ENCODE results near the gene BPIFA2.

The BPIFA2 gene

DNA sequence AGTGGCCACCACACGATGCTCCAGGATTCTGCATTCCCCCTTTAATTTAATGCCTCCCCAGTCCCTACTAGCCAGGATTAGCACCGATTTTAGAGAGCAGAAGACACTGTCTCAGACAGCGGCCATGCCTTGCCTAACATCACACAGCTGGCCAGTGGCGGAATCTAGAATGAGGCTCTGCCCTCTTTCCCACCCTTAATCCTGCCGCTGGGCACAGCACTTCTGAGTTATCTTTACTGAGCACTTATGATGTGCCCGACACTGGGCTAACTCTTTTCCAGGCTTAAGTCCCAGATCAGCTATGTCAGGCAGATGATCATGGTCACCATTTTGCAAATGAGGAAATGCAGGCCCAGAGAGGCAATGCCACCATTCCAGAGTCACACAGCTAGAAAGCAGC, 5.6 kb upstream of the BPIFA2 start:
- TF ChIP-seq TEAD4 (IDR thresholded peaks at IDR 0.05) (no peak), CREB1 (IDR thresholded peaks at IDR 0.05; ENCODE audit: low read depth) (no peak), EGR1 (IDR thresholded peaks at IDR 0.05) (no peak), TAF1 (IDR thresholded peaks at IDR 0.05; ENCODE audit: low read depth) (no peak), NFIC (IDR thresholded peaks at IDR 0.05) (no peak), ZBTB7A (IDR thresholded peaks at IDR 0.05; ENCODE audit: low read depth) (no peak), YY1 (IDR thresholded peaks at IDR 0.05; ENCODE audit: low read depth) (no peak), TCF12 (IDR thresholded peaks at IDR 0.05; ENCODE audit: low read depth) (no peak), CEBPB (IDR thresholded peaks at IDR 0.05) (no peak), FOXM1 (IDR thresholded peaks at IDR 0.05; ENCODE audit: borderline replicate concordance, low read depth) (no peak), RAD21 (IDR thresholded peaks at IDR 0.05; ENCODE audit: low read depth) (no peak), EP300 (IDR thresholded peaks at IDR 0.05; ENCODE audit: borderline replicate concordance) (no peak)
- TF ChIP-seq, protein P1, sequence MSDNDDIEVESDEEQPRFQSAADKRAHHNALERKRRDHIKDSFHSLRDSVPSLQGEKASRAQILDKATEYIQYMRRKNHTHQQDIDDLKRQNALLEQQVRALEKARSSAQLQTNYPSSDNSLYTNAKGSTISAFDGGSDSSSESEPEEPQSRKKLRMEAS (IDR thresholded peaks at IDR 0.05) = no peak
- TF ChIP-seq, protein P2, sequence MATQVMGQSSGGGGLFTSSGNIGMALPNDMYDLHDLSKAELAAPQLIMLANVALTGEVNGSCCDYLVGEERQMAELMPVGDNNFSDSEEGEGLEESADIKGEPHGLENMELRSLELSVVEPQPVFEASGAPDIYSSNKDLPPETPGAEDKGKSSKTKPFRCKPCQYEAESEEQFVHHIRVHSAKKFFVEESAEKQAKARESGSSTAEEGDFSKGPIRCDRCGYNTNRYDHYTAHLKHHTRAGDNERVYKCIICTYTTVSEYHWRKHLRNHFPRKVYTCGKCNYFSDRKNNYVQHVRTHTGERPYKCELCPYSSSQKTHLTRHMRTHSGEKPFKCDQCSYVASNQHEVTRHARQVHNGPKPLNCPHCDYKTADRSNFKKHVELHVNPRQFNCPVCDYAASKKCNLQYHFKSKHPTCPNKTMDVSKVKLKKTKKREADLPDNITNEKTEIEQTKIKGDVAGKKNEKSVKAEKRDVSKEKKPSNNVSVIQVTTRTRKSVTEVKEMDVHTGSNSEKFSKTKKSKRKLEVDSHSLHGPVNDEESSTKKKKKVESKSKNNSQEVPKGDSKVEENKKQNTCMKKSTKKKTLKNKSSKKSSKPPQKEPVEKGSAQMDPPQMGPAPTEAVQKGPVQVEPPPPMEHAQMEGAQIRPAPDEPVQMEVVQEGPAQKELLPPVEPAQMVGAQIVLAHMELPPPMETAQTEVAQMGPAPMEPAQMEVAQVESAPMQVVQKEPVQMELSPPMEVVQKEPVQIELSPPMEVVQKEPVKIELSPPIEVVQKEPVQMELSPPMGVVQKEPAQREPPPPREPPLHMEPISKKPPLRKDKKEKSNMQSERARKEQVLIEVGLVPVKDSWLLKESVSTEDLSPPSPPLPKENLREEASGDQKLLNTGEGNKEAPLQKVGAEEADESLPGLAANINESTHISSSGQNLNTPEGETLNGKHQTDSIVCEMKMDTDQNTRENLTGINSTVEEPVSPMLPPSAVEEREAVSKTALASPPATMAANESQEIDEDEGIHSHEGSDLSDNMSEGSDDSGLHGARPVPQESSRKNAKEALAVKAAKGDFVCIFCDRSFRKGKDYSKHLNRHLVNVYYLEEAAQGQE (IDR thresholded peaks at IDR 0.05; ENCODE audit: low read depth) = no peak
- TF ChIP-seq, protein P3, sequence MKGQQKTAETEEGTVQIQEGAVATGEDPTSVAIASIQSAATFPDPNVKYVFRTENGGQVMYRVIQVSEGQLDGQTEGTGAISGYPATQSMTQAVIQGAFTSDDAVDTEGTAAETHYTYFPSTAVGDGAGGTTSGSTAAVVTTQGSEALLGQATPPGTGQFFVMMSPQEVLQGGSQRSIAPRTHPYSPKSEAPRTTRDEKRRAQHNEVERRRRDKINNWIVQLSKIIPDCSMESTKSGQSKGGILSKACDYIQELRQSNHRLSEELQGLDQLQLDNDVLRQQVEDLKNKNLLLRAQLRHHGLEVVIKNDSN (IDR thresholded peaks at IDR 0.05) = no peak

DNA sequence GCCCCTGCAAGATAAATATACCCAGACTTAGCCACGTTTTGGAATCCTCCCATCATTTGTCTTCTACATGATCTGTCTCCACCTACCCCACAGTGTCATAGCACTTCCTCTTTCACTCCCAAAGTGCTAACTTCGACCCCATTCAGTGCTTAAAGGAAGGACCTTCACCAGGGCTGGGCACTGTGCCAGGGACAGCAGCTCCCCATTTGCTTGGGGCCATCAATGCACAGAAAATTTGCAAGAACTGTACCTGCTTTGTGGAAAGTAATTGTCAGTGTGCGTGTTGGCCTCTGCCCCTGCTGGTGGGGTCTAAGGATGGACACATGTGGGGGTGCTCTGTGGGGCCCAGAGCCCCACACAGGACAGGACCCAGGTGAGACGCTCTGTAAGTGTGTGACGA, 5.2 kb upstream of the BPIFA2 start:
- TF ChIP-seq TAF1 (IDR thresholded peaks at IDR 0.05; ENCODE audit: low read depth) (no peak), CEBPB (IDR thresholded peaks at IDR 0.05) (no peak), NFIC (IDR thresholded peaks at IDR 0.05) (no peak), TEAD4 (IDR thresholded peaks at IDR 0.05) (no peak), EP300 (IDR thresholded peaks at IDR 0.05; ENCODE audit: borderline replicate concordance) (no peak), EGR1 (IDR thresholded peaks at IDR 0.05) (no peak), RAD21 (IDR thresholded peaks at IDR 0.05; ENCODE audit: low read depth) (no peak)
- TF ChIP-seq, protein P1 (IDR thresholded peaks at IDR 0.05) = no peak
- TF ChIP-seq, protein P2 (IDR thresholded peaks at IDR 0.05; ENCODE audit: low read depth) = no peak

DNA sequence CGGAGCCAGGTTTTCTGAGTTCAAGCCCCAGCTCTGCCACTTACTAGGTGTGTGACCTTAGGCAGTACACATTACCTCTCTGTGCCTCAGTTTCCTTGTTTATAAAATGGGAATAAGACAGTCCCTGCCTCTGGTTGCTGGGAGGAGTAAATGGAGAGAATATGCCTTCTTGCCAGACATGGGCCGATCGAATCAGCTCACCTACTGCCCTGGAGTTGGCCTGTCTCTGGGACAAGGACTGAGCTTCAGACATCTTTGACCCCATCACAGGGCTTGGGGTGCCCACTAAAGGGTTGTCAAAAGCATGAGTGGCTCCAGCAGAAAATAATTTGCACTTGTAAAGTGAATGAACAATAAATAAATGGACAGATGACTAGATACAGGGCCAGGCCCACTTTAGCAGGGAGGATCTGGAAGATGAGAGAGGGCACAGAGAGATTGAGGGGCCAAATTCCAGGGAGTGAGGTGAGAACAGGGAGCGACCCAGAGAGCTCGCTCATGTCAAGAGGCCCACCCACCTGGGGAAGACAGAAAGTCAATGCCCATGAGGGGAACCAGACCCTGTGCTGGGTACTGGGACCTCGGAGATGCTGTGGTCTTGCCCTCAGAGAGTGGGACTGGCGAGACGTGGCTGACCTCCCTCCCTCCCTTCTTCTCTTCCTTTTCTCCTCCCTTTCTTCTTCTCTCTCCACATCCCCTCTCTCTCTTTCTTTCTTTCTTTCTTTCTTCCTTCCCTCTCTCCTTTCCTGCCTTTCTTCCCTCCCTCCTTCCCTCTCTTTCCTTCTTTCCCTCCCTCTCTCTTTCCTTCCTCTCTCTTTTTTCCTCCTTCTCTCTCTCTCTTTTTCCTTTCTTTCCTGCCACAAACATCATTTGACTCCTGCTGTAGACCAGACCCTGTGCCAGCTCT, 3.9 kb upstream of the BPIFA2 start:
- TF ChIP-seq NFIC (IDR thresholded peaks at IDR 0.05) (no peak), EP300 (IDR thresholded peaks at IDR 0.05; ENCODE audit: borderline replicate concordance) (no peak), TCF12 (IDR thresholded peaks at IDR 0.05; ENCODE audit: low read depth) (no peak), CEBPB (IDR thresholded peaks at IDR 0.05) (no peak), FOXM1 (IDR thresholded peaks at IDR 0.05; ENCODE audit: borderline replicate concordance, low read depth) (no peak), TAF1 (IDR thresholded peaks at IDR 0.05; ENCODE audit: low read depth) (no peak), EGR1 (IDR thresholded peaks at IDR 0.05) (no peak), TEAD4 (IDR thresholded peaks at IDR 0.05) (no peak), ZBTB7A (IDR thresholded peaks at IDR 0.05; ENCODE audit: low read depth) (no peak), YY1 (IDR thresholded peaks at IDR 0.05; ENCODE audit: low read depth) (no peak), CREB1 (IDR thresholded peaks at IDR 0.05; ENCODE audit: low read depth) (no peak), RAD21 (IDR thresholded peaks at IDR 0.05; ENCODE audit: low read depth) (no peak)
- TF ChIP-seq, protein P1 (IDR thresholded peaks at IDR 0.05) = no peak
- TF ChIP-seq, protein P2 (IDR thresholded peaks at IDR 0.05; ENCODE audit: low read depth) = no peak
- TF ChIP-seq, protein P3 (IDR thresholded peaks at IDR 0.05) = no peak

DNA sequence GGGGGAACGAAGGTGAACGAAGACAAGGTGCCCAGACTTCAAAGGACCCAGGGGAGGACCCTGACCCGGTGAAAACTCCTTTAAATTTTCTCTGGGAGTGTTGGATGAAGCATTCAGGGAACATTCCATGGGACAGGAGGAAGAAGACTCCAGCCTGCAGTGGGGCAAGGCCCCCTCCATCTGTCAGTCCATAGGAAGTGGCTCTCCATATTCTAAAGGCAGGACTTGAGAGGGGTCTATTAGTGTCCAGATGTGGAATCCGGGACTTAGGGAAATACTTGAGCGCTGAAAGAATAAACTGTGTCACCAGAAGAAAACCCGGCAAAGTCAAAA, 3.2 kb upstream of the BPIFA2 start:
- TF ChIP-seq, protein P1 (IDR thresholded peaks at IDR 0.05) = no peak
- TF ChIP-seq, protein P3 (IDR thresholded peaks at IDR 0.05) = no peak
- TF ChIP-seq EGR1 (IDR thresholded peaks at IDR 0.05) = no peak
- no peak for TF ChIP-seq FOXM1 (IDR thresholded peaks at IDR 0.05; ENCODE audit: borderline replicate concordance, low read depth)
- TF ChIP-seq, protein P2 (IDR thresholded peaks at IDR 0.05; ENCODE audit: low read depth) = no peak
- TF ChIP-seq CREB1 (IDR thresholded peaks at IDR 0.05; ENCODE audit: low read depth) = no peak
- TF ChIP-seq YY1 (IDR thresholded peaks at IDR 0.05; ENCODE audit: low read depth) = no peak
